HTERT RPE-1 (cell line): Measurements from ENCODE around the gene SLC6A16.
"Not testable (repeated sequence)": the region's sequence is repeated elsewhere in the genome, so short reads cannot be mapped to it uniquely, and the experiment has no call there.

Experiments
- in situ Hi-C: fragments of 300-500 bp; cut with MboI; formaldehyde crosslinking; loops from 4 replicates; pipeline ENCODE4 v1.14.3; 2020; ENCODE audit warnings: low sequenced_read_pairs

Gene SLC6A16

GRCh38 chr19:49347191-49347590 lies 22.2 kb upstream of the SLC6A16 start:
- in situ Hi-C loops: no loop called here

- in situ Hi-C loops: no loop called here
Observed at GRCh38 chr19:49344505-49345423, 19.8 kb upstream of the SLC6A16 start.

DNA sequence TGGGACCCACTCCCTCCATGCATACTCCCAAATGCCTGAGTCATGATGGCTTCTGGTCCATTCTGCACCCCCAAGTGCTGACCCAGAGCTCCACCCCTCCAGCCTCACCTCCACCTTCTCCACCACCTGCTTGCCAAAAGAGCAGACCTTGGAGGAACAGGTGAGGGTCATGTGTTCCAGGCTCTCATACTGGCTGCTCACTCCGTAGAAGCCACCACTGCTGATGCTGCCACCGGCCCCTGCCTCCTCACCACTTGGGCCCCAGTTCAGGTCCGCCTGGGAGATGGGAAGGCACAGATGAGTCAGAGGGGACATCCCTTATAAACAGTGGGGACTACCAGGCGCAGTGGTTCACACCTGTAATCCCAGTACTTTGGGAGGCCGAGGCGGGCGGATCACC lies 18.1 kb upstream of the SLC6A16 start:
- in situ Hi-C loops: no loop called here

- in situ Hi-C loops: no loop called here
Observed at GRCh38 chr19:49342291-49342721, 17.3 kb upstream of the SLC6A16 start.

DNA sequence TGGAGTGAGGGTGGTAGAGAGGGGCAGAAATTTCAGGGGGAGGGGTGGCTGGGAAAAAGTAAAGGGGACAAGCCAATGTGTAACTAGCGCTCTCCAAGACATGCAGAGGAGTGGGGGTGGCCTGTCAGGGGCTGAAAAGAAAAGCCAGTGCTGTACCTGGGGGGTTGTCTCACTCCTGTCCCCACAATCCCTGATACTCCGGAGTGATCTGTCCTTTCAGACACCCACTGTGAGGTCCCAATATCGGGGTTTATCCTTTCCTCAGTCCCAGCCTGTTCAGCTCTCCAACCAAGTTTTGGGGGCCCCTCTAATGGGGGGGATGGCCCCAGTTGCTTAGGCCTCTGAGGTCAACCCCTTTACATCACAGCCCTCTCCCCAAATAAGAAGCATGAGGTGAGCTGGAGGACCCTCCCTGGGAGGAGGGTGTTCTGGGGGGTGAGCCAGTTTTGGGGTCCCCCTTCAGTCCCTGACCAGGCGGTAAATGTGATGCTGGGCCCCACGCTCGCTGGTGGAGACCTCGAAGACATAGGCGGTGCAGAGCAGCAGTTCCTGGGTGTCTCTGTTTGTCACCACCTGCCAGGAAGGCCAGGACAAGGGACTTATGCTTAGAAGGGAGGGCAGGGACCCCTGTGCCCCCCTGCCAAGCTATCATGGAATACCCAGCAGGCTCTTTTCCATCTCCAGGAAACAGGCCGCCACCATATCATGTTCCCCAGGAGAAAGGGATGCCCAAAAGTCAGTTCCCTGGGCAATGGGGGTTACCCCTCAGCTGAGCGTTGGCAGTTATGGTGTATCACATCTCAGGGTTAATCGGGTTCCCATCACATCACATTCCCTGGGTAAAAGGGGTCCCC lies 16.1 kb upstream of the SLC6A16 start:
- in situ Hi-C loops: no loop called here

DNA sequence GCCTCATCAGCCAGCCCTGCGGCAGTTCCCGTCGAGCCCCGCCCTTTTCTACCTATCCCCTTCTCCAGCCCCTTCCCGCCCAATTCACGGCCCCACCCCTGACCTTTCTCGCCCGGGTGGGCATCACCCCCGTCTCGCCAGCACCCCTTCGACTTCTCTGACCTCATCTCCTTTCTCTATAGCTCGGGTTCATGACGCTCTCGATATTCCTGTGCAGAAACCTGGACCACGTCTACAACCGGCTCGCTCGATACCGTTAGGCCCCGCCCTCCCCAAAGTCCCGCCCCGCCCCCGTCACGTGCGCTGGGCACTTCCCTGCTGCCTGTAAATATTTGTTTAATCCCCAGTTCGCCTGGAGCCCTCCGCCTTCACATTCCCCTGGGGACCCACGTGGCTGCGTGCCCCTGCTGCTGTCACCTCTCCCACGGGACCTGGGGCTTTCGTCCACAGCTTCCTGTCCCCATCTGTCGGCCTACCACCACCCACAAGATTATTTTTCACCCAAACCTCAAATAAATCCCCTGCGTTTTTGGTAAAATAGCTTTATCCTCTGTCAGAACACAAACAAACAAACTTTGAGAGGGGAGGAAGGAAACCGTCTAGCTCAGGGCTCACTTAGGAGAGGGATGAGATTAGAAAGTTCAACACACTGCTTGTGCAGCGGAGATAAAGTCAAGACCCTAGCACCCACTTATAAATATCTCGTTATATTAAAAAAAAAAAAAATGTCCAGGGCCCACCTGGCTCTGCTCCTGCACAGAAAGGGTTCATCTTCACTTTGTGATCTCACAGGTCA lies 15.3 kb upstream of the SLC6A16 start:
- in situ Hi-C loops: no loop called here

DNA sequence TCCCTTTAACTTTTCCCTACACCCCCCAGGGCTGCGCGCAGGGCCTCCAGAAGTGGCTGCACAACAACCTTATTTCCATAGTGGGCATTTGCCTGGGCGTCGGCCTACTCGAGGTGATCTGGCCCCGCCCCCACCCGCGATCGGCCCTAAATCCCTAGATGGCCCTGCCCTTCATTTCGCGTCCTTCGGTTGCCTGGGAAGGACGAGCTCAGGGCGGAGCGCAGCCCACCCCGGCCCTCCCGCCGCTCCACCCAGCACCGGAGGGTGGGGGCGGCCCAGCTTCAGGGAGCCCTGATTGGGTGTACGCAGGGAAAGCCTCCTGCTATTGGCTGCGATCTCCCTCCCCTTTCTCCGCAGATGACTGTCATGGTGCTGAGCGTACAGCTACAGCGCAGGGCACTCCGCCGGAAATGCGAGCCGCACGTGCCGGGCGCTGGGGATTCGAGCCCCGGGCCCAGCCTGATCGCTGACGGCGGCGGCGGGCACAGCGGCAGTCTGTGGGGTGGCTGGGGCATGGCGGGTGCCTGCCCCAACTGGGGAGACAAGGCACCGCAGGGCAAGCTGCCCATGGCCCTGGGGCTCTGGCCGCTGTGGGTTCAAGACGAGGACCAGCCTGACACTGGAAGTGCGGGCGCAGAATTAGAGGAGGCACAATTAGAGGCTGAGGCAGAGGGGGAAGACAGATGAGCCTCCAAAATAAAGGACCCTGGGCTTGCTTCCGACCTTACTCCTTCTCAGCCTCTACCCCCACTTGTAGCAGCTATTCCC lies 14.5 kb upstream of the SLC6A16 start:
- in situ Hi-C loops: no loop called here

DNA sequence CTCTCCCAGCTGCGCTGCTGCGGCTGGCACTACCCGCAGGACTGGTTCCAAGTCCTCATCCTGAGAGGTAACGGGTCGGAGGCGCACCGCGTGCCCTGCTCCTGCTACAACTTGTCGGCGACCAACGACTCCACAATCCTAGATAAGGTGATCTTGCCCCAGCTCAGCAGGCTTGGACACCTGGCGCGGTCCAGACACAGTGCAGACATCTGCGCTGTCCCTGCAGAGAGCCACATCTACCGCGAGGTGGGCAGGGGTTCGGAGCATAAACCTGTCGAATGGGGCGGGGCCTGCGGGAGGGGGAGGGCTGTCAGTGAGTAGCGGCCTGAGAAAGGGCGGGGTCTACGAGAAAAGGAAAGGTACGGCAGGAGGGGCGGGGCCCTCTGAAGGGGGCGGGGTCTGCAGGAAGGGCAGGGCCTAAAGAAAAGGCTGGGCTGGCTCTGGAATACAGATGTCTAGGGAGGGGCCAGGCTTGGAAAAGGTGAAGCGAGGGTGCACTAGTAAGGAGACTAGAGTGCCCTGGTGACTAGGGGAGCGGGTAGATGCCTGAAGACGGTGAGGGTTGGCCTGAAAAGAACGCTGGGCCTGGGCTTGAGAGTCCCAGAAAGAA lies 13.8 kb upstream of the SLC6A16 start:
- in situ Hi-C loops: no loop called here

DNA sequence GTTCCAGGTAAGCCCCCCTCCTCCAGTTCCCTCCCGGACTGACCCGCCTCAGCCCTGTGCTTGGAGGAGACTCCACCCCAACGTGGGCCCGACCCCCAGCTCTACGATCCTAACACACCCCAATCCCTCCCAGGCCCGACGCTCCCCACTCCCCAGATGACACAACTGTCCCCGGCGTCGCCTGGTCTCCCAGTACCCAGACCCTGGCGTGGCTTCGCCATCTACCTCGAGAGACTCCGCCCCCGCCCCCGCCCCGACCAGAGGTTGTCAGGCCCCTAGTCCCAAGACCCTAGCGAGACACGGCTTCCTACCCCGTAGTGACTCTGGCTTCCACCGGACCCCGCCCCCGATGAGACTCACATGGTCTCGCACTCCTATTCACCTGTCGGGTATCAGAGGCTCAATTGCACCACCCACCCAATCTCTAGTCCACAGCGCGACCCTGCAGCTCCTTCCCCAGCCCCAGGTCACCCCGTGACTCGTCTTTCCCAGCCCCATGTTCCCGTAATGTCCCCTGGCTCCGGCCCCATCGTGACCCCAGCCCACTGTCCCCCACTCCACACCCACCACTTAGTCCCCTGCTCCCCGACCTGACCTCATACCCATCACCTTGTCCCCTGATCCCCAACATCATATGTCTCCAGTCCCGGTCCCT lies 13.2 kb upstream of the SLC6A16 start:
- in situ Hi-C loops: no loop called here

DNA sequence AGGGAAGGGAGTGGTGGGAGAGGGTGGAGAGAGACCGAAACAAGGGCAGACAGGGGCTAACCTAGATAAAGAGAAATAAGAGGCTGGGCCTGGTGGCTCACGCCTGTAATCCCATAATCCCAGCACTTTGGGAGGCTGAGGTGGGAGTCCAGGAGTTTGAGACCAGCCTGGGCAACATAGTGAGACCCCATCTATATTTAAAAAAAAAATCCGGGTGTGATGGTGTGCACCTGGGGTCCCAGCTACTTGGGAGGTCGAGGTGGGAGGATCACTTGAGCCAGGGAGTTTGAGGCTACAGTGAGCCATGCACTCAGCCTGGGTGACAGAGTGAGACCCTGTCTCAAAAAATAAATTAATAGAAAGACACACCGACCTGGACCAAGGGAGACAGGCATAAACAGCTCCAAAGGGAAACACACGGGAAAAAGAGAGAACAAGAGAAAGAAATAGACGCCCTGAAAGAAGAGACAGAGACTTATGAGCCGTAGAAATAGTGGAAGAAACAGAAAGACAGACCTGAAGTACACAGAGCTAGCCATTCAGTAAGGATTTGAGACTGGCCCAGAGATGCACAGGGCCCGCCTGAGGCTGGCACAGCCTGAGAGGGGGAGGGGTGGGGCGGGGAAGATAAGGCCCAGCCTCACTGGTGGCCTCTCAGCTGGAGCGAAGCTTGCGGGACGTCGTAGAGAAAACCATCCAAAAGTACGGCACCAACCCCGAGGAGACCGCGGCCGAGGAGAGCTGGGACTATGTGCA lies 12.5 kb upstream of the SLC6A16 start:
- in situ Hi-C loops: no loop called here

DNA sequence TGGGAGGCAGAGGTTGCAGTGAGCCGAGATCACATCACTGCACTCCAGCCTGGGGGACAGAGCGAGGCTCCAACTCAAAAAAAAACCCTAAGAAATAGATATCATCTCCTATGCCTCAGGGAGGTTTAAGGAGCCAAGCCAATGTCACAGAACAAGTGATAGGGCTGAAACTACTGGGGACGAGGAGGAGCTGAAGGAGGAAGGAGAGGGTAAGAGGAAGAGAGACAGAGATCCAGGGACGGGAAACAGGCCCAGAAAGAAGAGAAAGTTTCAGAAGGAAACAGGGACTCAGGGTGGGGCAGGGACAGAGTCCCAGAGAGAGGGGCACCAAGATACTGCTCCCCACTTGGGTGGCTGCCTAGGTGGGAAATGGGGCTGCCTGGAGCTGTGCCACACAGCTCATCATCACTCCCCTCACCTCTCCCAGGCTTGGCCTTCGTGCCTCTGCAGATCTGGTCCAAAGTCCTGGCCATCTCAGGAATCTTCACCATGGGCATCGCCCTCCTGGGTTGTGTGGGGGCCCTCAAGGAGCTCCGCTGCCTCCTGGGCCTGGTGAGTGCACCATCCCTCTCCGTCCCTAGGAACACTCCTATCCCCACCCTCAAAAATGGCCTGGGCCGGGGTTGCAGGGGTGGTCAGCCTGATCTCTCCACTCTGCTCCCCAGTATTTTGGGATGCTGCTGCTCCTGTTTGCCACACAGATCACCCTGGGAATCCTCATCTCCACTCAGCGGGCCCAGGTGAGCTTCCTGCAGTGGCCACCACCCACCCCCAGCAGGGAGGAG lies 11.7 kb upstream of the SLC6A16 start:
- in situ Hi-C loops: no loop called here

- in situ Hi-C loops: no loop called here
Observed at GRCh38 chr19:49335784-49336481, 10.9 kb upstream of the SLC6A16 start.

- in situ Hi-C loops: no loop called here
Observed at GRCh38 chr19:49335071-49335783, 10.2 kb upstream of the SLC6A16 start, which contains the start of gene CD37. TSS of gene CD37 (plus strand) at chr19:49335406. CDS start at chr19:49335541, 135 bp downstream.

DNA sequence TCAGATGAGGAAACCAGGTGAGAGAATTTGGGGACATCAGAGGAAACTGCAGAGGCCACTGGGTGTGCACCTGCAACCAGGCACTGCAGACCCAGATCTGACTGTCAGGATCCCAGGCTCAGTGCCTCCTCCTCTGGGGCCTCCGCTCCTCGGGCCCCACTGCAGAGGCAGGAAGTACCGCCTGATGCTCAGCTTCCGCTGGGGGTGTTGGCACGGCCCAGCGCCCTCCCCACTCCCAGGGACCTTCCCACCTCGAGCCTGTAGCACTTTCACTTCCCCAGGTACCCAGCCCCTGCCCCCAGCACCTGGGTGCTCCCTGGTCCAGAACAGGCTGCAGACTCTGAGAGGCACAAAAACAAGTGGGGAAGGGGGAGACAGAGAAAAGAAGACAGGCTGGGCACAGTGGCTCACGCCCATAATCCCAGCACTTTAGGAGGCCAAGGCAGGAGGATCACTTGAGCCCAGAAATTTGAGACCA lies 8.9 kb upstream of the SLC6A16 start:
- in situ Hi-C loops: no loop called here

- in situ Hi-C loops: no loop called here
Observed at GRCh38 chr19:49333418-49333805, 8.4 kb upstream of the SLC6A16 start.

GRCh38 chr19:49332691-49333417 lies 7.9 kb upstream of the SLC6A16 start:
- in situ Hi-C loops: not testable (repeated sequence)
